Right lung (tissue), 5 donors: ENCODE results near the gene MSI2. TPM values are rescaled to one million over a fixed set of nuclear protein-coding genes. Genes with fewer than 3 reads are reported as not detected.

Experiments
- DNase-seq, 2 donors: peaks; one replicate each; pipeline ENCODE4 v3.0.0-alpha.2; 2013
- polyA plus RNA-seq, 5 donors: library from polyadenylated mRNA; unstranded; fragments of 120-200 nt; gene quantifications; one replicate each; pipeline versions ENCODE4 v1.2.1 to v1.2.3, GENCODE V29; 2013; ENCODE audit warnings: inconsistent platforms in 1 of 5, low replicate concordance in 1 of 5; ENCODE audit not compliant: insufficient read length in 5 of 5, insufficient read depth in 1 of 5

MSI2 gene
- polyA plus RNA-seq, 5 donors: 35.4 to 48.9 (median 47.6) TPM

DNA sequence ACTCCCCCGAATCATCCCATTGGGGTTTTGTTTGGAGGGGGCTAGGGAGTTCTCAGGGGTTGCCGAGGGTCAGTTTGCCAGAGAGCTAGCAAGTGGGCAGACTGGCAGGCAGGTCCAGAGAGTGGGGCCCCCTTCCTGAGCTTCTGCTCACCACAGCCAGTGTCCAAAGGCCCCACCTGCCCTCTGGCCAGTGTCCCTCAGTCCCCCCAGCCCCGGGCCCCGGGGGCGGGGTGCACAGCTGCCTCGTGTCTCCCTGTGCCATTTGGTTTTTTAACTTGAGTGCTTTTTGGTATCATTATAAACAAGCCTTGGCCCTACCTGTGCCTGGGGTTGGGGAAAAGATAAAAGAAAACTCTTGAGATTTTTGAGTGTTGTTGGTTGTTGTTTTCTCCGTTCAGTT is 397.0 kb downstream of the MSI2 start:
- no peak for DNase-seq

DNA sequence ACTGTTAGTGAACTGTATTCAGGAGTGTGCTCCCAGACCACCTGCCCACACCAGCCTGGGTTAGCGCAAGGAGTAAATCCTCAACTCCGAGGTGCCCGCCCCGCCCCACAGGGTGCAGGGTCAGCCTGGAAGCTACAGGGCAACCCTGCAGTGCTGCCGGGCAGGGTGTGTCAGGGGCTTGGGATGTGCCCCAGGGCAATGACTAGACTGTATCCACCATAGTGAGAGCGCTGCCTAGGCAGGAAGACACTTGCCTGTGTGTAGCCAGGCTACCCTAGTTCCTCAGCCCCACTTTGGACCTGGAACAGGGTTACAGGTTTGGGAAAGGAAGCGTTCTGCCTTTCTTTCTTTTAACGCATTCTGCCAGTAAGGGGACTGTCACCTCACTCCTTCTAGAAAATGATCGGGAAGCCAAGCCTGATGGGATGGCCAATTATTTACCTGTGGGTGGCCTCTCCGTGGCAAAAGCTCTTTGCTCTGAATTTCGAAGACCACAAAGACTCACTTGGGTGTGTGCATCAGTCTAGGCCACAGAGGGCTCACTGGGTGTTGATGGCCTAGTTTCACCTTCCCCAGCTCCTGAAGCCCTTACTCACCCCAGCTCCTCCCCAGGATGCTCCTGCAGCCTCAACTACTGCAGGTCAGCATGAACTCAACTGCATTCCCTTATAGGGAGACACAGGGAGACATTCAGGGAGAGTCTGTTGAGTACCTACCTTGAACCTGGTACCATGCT is 397.9 kb downstream of the MSI2 start:
- no peak for DNase-seq

DNA sequence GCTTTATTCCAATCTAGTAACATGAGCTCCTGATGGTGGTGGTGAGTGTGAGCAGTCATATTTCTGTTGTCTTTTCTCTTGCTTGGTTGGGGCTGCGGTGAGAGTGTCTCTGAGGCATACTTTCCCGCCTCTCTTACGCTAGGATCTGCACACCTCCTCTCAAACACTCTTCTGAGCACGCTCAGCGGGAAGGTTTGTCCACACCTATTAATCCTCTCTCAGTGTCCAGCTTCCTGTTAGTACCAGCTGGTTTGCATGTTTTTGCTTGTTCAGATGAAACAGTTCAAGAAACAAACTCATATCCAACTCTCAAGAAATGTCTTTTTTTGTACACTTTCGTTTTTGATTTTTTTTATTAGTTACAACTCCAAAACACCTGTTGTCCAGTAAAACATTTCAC is 399.2 kb downstream of the MSI2 start:
- no peak for DNase-seq

DNA sequence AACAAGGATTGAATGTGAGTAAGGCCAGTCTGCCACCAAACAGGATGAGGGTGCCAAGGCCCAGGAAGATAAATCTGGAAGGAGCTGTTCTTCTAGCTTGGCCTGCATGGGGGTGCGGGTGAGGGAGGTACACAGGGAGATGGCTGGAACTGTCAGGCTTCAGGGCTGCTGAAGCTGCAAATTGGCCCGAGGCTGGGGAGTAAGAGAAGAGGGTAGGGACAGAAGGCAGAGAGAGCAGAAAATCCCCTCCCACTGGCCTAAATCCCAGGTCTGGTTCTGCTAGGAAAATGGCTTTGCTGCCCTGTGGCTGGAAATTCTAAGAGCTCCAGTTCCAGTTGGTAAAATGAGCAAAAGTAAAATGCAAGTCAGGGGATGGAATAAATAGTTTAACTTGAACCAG is 400.9 kb downstream of the MSI2 start:
- no peak for DNase-seq

DNA sequence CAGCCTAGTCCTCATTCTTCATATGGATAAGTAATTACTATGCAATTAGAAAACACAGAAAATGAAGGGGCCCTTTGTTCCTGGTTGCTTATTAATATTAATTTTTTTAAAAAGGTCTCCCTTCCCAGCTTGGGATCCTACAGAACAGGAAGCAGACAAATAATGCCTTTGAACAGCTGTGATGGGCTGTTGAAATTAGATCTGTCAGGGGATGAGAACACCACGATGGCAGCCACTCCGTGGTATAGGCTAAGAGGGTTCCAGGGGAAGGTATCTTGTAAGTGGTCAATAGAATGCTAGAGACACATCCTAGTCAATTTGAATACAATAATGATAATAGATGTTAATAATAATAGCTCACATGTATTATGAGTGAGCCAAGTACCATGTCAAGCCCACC is 405.7 kb downstream of the MSI2 start:
- no peak for DNase-seq

DNA sequence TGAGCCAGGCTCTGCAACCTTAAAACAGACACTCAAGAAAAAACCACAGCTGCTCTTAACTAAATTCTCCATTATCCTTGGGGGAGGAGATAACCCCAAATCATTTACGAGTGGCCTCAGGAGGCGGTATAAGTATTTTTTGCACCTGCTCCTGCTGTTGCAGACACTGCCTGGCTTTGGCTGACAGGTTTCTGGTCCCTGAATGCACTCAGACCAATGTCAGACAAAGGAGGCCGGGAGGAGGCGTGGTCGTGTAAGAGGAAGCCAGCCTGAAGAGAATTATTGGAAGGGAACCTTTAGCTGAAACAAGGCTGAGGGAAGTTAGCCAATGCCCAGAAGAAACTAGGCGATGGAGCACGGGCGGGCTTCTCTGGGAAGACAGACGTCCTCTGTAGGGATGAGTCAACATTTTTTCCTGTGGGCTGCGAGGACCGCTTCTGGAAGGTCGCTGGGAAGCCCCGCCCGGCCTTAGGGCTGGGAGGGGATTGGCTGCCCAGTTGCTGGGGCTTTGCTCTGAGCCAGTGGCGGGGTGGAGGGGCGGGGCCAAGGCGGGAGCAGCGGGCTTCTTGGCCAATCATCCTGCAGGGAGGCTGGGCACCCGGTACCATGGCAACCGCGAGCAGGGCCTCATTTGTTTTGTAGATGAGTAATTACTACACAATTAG is 406.5 kb downstream of the MSI2 start:
- DNase-seq: peak; percentile 85 to 89

DNA sequence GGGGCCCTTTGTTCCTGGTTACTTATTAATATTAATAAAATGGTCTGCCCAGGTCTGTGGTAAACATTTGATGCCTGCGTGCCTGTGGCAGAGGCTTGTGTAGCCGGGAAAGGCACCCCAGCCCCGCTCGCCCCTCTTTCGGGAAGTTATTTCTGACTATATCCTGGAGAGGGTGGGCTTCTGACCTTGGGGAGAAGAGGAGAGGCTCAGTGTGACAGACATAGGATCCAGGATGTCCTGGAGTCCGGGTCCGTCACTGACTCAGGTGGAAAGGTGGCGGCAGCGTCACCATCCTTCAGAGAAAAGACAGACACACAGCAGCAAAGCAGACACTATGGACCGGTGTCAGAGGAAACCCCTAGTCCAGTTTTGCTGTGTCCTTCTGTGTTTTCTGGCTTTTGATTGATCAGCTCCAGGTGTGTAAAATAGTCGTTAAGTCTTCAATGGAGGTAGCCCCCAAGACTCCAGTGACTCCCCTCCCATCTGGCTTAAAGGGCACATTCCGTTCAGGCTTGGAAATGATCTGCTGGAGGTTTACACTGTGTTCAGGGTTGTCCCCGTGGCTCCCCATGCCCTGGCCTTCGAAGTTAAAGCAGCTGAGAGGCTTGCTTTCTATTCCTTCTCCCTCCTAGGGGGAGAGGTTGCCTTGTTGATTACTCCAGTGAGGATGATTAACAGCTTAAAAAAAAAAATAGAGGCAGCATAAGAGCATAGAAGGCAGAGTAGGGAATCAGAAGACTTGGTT is 407.2 kb downstream of the MSI2 start:
- DNase-seq: no peak

DNA sequence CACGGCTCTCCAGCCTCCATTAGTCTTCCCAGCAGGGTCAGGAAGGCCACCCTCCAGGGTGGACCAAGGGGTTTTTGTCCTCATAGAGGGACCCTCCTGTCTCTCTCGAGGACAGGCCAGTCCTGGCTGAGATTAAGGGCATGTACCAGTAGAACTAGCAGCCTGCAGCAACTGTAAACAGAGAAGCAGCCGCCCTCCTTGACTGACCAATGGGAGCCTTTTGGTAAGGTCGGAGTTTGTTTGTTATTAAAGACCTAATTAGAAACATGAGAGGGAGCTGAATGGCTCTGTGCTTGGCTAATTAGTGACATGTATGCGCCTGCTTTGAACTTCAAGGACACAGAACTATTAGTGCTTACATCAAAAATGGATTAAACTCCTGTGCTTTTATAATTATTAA is 408.8 kb downstream of the MSI2 start:
- no peak for DNase-seq

DNA sequence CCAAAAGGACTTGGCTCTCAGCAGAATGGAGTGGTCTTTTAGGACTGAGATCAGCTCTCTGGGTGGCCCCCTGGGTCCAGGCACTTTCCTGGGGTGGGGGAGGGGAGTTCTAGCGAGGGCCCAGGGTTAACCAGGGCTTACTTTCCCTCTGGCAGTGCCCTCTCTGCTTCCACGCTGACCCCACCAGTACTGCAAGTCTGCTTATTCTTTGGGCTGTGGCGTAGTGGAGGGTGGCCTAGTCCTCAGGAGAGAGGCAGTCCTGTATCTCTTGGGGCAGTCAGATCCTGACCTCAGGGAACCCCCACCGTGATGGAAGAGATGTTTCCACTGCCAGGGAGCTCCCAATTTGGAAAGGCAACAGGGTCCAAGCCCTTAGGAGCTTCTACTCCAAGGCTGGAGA is 409.4 kb downstream of the MSI2 start:
- no peak for DNase-seq

DNA sequence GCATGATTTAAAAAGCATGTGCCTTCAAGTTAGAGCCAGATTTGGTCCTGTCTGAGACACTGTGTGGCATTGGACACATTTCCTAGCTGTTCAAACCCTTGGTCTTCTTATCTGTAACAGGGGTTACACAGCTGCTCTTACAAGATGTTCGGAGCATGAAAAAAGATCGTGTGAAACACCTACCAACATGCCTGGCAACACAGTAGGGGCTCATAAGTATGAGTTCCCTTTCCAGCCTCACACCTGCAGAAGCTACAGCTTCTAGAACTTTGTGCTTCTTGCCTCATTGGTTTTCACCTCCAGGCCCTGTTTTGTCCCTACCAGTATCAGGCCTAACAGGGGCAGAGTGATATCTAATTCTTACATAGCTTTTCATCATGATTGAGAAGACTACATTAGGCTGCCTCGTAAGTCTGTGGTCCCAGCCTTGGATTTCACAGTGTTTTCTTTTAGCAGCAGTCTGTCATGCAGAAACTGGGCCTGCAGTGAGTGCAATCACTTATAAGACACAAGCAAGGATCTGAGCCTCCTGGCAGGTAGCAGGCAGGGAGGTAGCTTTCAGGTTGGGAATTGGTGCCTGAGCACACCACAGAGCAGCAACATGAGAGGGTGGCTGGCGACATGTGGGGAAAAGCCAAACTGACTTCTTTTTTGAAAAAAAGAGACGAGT is 410.0 kb downstream of the MSI2 start:
- no peak for DNase-seq

DNA sequence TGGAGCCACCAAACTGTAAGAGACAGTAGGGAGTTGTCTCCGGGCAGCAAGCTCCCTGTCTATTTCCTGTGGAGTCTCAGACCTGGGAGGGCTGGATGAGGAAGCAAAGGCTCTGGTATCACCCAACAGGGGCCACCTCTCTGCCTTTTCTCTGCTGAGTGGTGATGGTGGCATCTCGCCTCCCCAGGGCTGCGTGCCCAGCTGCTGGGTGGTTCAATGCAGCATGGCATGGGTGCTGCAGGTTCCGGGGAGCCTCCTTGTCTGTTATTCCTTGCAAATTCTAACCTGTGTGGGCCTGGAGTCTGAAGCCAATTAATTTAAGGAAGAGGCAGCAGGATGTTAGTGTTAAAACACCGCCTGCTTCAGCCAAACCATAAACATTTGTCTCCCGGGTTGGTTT is 410.6 kb downstream of the MSI2 start:
- DNase-seq: no peak

DNA sequence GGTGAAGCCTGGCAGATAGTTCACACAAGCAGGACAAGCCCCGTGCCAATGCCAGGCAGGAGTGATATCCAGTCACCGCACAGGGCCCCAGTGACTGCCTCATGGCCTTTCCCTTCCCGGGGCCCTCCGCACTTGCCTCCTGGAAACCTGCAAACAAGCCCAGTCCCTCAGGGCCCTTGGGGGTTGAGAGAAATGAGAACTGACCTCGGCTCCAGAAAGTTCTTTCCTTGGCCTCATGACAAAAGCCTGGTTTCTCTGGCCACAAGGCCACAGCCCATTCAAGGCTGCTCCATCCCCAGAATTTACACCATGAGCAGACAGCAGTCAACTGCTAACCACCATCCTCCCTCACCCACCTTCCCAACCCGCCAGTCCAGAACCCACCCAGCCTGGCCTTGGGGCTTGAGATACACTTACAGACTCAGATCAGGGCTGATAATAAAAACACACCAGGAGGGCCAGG is 411.2 kb downstream of the MSI2 start:
- DNase-seq: no peak

DNA sequence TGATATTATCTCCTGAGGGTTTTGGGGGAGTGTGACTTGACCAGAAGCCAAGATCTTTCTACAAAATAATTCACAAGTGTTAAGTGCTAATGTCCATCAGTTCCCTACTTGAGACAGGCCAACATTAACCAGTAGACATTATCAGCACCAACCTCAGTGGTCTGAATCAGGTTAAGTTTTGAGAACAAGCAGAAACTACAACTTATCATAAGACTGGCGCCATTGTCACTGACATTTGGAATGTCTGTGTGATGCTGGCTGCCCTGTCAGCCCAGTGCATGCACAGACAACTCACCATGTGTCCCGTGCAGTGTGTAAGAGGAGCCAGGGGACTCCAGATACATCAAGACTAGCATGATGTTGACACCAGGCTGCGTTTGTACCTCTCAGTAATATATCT is 412.0 kb downstream of the MSI2 start:
- no peak for DNase-seq

DNA sequence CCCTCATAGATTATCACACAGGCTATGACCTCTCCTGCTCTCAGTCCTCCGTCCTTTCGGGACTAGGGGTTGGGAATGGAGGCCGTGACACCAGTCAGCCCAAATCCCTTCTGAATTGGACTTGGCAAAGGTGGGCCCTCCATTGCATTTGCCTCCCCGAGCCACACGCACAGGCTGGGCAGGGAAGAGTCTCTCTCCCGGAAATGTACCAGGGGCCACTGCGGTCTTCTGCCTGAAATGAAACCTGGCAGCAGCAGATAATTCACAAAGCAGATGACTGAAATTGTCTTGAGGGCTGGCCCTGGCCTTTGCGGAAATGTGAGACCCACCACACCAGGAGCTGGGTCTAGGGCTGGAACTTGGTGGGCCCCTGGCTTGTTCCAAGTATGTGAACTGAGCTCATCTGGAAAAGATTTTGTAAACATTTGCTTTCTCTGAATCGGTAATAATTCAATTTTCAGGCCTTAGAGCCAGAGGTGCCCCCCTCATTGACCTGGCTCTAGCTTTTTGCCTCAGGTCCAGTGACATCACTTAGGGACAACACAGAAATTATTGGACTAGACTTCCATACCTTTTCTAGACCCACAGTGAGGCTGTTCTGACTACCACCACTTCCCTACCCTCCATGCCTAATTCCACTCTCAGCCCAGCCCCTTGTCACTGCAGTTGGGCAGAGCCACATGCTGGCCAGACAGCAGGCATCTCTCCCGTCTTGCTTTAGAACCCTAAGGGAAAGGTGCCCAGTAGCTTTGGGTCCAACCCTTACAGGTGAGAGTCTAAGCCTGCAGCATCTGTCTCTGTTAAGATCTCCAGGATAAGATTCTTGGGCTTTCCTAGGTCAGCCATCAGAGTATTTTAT is 413.6 kb downstream of the MSI2 start:
- DNase-seq: no peak

DNA sequence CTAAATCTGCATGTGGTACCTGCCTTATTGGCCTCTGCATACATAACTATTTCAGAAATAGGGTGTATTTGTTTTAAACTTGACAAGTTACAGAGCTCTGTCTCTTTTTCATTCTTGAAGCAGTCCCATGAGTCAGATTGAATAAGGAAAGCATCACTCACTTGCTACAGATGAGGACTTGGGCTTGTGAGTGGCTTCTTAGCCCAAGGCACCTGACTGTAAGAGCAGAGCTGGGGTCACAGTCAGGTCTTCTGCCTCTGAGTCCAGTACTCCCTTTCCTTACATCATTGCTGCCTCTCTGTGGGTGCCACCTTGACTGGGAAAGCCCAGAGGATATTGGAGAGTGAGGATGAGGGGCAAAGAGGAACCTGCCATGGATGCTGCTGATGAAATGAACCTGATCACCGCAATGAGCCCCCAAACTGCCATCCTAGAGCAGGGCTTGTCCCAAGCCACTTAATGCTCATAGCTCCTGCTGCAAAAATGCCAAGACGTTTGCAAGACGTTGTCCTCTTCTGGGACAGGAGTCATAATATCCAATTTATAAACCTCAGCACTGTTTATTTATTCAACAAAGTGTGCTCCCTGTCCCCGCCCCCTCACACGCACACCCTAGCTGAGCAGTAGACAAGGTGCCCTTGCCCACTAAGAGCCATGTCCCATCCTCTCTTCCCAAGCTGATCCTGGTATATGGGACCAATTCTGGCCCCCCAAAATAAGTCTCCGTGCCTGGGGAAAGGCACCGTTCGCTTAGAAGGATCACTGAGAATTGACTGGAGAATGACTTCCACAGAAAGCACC is 414.6 kb downstream of the MSI2 start:
- DNase-seq: no peak

DNA sequence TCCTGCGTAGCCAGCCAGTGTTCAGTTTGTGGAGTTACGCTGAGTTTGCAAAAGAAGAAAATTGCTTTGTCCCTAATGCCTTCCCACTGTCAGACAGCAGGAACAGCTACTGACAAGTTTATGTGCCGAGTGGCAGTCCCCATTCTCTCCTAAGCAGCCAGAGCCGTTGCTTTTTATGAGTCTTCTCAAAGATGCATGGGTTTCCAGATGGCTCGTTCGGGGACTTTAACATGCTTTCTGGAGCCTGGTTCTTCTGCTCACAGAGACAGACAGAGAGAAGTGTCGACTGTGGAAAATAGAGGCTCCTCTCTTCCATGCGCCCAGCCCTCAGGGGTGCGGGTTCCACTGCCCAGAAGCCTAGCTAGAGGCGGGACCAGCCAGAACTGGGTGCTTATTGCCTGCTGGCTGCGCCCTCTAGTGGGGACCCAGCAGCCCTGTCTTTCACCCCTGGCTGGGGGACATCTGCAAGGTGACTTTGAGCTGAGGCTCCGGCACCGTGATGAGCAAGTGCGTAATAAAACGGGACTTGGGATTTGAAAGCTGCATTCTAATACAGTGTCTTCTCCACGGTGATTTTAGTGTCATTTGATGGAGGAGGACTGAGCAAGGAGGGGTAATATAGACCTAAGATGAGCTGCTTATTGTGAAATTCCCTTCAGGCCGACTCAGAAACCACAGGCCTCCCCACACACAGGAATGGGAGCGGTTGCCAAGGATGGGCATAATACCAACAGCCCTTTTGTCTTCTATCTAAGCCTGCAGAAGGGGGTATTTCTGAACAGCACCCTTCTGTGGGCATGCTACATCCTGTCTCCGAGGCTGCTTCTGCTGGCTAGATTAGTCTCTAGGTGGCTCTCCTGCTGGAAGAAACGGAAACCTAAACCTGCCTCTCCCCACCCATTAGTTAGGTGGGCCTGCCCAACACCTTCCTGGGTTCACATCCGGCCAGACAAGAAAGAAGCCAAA is 415.6 kb downstream of the MSI2 start:
- DNase-seq: peak; percentile 58 to 73

DNA sequence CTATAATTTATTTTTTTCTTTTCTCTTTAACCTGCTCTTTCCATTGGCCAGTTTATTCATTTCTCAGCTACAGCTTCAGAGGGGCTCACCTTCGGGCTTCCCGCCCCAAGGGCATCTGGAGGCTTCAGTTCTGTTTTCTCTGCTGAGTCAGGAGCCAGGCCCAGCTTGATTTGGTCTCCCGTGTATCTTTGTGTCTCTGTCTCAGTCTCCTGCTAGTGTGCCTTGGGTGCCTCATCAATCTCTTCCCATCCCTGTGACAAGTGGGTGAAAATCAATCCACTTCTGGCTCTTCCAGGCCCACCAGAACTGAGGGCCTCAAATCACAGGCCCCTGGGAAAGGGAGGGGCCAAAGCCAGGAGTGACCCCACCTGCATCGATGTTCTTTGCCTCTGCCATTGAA is 416.6 kb downstream of the MSI2 start:
- DNase-seq: no peak

DNA sequence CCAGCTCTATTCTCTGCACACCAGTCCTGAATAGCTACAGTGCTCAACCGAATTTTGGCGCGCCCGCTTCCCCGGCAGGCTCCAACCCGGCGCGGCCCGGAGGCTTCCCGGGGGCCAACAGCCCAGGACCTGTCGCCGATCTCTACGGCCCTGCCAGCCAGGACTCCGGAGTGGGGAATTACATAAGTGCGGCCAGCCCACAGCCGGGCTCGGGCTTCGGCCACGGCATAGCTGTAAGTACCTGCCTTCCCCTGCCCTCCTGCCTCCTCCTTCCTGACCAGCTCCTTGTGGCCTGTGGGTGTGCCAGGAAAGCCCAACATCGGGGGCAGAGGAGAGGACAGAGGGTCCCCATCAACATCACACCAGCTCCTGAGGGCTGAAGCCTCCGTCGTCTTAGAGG is 418.6 kb downstream of the MSI2 start:
- DNase-seq: no peak
